DMS79 (cell line): ENCODE data around the gene LEPROT.
A peak's percentile ranks its signal among the peaks of the same experiment; 100 is the strongest.

ENCODE experiments used
- DNase-seq: peaks from one replicate; lab custom pipeline; 2025; lab: John Stamatoyannopoulos, UW

Gene LEPROT

DNA sequence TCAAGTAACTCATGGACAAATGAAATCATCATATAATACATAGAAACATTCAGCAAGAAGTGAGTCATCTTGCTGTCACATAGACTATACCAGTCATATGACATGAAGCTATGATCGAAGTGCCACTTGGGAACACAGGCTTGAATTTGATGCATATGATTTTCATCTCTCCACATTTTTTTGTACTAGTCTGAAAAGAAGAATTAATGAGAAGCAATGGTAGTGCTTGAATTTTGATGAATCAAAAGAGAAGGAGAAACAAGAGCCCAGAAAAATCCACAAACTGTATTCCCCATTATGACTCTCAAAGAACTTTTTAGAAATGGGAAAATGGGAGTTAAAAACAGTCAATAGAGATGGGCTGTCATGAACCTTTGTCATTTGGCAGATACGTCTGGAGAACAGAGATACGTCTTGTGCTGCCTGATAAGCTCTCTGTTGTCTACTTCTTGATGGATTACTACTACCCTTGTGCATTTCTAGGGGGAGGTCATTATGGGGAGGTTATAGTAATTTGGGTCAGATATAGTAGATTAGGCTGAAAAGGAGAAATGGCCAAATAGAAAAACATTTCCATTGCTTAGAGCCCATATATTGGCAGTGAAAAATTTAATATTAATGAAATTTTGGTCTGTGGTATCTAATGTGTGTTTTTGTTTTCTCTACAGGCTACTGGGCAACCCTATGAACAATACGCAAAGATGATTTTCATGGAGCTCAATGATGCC is 8.0 kb upstream of the LEPROT start:
- DNase-seq = no peak

GRCh38 chr1:65412984-65413375 is 7.5 kb upstream of the LEPROT start:
- DNase-seq = no peak

GRCh38 chr1:65414538-65414937 is 5.9 kb upstream of the LEPROT start:
- no peak for DNase-seq

DNA sequence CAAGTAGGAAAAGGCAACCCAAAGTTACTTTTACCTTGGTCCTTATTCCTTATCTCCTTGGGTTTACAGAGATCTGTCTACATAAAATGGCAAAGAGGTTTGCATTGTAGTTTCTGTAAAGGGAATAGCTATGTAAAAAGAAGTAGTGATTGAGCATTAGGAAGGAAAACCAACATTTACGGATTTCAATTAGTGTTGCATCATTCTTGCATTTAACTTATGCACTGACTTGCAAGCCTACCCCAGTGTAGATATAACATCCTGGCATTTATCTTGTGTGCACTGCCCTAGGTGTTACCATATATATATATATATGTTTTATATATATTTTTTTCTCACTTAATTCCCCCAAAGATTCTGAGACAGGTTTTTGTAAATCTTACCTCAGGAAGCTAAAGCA is 3.7 kb upstream of the LEPROT start:
- no peak for DNase-seq

- no peak for DNase-seq
These were observed 2.7 kb upstream of the LEPROT start for GRCh38 chr1:65417729-65418128.

- DNase-seq = no peak
These were observed 1.8 kb upstream of the LEPROT start for GRCh38 chr1:65418522-65419185.

DNA sequence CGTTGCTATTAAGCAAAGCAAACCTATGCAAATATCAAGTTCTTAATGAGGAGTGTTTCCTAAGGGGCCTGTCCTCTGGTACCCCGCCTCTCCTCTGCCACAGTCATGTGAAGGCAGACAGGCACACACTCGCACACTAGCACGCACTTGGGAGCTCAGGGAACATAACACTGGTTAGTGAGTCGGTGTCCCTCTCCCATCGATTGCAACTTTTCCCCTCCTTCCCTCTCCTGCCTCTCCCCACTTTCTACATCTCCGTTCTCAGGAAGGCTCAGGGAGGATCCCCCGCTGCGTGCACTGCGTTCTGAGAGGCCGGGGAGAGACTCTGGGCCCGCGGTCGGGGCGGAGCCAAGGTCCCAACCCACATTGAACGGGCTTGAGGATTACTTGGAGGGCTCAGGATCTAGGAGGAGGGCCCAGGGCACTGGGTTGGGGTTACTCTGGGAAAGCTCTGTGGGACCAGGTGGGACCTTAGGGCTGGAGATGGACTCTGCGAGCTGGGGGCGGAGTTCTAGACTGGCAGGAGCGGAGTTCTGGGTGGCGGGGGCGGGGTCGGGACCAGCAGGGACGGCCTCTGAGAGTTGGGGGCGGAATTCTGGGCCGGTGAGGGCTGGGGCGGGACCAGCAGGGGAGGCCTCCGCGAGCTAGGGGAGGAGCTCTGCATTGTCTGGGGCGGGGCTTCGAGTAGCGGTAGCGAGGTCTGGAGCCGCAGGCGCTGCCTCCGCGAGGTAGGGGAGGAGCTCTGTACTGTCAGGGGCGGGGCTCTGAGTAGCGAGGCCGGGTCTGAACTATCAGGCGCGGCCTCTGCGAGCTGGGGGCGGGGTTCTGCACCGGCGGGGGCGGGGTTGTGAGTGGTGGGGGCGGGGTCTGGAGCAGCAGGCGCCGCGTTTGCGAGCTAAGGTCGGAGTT is 533 bp upstream of the LEPROT start:
- DNase-seq = peak; percentile 86

DNA sequence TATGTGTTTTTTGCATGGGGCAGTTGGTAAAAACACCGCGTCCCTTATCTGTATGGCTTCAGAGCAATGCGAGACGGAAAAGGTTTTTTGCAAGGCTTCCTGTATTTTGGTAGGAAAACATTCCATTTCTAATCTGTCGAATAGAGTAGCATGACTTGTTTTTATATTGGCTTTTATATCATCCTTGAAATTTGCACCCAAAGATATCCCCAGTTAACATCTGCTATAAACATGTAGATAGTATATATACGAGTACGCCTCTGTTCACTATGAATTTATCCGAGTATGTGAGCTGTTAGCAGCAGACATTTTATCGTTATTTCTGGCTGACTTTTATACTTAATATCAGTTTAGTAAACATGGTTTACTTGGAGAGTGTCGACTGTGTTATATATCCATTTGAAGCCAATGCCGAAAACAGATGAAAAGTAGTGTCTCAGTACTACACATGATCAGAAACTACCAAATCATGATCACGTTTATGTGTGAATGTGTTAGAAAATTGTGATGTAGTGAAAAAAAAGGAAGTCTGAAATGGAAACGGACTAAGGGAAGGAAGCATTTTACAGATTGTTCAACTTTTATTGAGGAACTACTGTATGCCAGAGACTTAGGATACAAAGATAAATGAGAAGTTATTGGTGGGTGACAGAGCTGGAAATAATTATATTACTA is 1.0 kb downstream of the LEPROT start:
- no peak for DNase-seq

DNA sequence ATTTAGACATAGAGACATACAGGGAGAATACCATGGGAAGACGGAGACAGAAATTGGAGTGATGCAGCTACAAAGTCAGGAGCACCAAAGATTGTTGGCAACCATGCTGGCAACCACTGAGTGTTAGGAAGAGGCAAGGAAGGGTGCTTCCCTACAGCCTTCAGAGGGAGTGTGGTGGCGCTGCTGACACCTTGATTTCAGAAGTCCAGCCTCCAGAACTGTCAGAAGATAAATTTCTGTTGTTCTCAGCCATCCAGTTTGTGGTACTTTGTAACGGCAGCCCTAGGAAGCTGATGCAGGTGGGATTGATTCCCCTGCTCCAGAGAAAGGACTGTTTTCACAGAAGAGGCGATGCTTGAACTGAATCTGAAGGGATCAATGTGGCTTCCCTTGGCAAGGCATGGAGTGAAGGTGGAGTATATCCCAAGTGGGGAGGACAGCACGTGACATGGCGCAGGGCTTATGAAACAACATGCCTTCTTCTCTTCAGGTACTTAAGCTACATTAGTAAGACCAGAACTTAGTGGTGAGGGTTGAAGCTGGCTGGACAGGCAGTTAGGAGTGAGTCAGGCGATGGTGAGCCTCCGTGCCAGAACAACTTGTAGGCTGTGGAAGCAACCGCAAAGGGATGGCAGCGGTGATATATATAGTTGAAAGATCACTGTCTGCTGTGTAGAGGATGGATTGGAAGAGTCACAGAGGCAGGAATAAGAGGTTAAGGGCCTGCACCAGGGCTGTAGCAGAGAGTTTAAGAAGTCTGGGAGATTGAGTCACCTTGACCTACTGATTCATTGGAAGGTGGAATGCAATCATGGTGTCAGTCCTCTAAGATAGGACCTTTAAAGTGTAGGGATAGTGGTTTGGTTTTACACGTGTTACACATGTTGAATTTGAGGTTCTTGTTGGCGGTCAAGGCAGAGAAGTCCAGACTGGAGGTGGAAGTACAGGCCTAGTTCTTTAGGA is 2.1 kb downstream of the LEPROT start:
- DNase-seq = no peak

DNA sequence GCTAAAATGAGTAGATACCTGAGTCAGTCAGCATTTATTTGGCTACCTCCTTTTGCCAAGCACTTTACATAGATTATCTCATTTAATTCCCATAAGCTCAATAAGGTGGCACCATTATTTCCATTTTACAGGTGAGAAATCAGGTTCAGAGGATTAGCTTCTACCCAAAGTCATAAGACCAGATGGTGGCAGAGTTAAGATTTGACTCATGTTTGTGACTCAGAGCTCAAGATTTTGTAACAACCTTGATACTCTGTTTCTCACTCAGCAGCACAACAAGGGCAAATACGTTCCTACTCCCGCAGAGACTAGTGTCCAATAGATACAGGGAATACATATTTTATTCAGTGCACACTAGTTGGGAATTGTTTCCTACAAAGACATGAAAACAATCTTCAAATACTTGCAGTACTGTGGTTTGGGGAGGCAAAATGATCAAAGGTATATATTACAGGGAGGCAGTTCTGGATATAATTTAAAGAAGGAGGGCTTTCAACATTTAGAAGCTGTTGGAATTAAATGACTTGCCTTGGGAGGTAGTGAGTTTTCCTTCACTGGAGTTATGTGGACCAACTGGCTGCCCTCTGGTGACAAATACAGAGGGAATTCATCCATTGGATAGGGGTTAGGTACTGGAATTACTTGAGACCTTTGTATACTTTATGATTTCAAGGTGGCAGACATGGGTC is 3.6 kb downstream of the LEPROT start:
- DNase-seq = no peak

DNA sequence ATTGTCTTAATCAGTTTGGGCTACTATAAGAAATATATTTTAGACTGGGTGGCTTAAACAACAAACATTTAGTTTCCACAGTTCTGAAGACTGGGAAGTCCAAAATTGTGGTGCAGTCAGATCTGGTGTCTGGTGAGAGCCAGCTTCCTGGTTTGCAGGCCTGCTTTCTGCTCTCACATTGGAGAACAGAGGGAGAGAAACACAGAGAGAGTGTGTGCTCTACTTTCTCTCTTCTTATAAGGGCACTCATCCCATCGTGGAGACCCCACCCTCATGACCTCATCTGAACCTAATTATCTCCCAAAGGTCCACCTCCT is 4.1 kb downstream of the LEPROT start:
- no peak for DNase-seq

GRCh38 chr1:65425006-65425405 is 4.5 kb downstream of the LEPROT start:
- DNase-seq = no peak

GRCh38 chr1:65425697-65426096 is 5.2 kb downstream of the LEPROT start:
- no peak for DNase-seq

DNA sequence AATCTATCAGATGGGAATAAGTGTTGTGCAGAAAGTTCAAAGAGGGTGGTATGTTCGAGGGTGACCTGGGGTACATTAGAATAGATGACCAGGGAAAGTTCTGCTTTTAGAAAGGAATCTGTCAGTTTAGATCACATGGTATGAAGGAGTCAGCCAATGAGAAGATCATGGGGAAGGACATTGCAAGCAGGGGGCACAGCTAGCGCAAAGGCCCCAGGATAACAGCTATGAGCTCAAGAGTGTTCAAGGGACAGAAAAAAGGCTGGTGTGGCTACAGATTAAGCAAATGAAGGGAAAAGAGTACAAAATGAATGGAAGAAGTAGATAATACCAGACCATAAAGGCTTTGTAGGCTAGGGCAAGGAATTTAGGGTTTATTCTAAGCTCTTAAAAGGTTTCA is 8.6 kb downstream of the LEPROT start:
- no peak for DNase-seq

DNA sequence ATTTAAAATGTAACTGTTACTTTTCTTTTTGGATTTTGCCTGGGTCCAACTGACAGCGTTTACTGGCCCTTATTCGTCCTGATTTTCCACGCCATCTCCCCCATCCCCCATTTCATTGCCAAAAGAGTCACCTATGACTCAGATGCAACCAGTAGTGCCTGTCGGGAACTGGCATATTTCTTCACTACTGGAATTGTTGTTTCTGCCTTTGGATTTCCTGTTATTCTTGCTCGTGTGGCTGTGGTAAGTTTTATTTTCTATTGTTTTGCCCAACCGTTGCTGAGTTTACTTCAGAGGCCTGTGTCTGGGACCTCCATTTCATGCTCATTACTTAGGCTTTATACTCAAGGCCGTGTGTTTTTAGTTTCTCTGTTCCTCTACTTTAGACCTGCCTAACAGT is 9.3 kb downstream of the LEPROT start:
- DNase-seq = no peak

DNA sequence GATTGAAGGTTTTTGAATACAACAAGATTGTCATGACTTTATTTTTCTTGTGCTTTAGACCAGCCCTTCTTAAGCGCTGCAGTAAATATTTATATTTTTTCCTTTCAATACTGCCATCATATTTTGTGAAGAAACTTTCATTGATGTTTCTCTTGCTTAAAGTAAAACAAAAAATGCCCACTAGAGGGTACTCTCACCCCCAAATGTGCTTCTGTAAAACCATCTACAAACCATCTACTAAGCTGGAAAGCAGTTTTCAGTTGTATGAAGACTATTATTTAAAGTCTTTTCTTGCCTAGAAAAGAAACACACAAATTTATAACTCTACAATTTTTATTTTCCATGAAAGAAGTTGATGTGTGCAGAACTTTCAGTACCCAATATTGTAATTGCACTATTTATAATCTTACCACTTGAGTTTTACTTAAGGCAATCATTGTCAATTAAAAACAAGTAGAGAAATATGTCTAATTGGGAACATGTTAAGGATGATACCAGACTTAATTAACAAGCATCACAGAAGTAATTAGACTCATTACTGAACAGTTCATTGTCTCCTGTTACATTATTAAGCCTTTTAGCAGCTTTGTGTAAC is 10.7 kb downstream of the LEPROT start:
- DNase-seq = no peak

DNA sequence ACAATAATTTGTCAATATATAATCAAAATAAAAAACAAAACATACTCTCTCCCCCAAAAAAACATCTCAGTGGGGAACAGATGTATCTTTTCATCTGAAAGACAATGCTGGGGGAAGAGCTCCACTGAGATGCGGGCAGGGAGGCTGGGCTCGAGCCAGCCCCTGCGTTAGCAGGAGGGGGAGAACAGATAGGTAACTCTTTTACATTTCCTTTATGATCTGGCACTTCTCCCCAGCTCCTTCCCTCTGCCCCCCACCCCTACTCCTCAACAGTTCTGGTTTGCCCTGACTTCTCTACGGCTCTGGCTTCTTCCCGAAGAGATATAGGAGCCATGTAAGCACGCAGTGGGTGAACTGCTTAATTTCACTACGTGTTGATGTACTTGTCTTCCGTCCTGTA is 12.4 kb downstream of the LEPROT start:
- DNase-seq = no peak

DNA sequence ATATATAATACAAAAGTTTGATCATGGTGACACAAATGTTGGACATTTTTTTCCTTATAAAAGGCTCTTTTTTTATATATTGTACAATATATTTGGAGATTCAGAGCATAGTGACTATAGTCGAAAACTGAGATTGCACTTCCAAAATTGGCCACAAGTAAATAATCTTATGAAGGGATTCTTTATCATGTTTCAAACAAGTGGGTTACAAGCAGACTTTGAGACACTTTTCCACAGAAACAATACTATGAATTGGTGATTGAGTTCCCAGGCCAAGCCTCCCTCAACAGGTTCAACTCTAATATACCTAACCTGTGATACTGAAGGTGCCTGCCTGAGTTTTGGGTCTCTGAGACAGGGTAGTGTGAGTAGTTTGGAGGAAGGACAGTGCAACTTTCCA is 13.8 kb downstream of the LEPROT start:
- no peak for DNase-seq

DNA sequence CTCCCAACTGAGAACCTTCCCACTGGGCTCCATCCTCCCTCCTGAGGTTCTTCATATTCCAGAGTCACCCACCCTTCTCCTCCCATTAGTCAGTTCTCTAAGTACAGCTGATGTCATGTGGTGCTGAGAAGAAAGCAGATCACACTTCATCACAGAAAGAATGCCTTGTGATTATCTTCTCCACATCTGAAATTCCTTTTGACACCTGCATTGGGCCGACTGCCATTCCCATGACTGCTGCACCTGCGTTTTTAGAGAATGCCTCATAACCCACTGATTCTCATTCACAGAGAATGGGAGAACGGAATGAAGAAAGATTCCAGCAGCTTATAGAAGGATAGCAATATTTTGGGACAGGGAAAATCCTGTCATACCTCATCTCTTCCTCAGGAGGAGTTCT is 14.3 kb downstream of the LEPROT start:
- no peak for DNase-seq

DNA sequence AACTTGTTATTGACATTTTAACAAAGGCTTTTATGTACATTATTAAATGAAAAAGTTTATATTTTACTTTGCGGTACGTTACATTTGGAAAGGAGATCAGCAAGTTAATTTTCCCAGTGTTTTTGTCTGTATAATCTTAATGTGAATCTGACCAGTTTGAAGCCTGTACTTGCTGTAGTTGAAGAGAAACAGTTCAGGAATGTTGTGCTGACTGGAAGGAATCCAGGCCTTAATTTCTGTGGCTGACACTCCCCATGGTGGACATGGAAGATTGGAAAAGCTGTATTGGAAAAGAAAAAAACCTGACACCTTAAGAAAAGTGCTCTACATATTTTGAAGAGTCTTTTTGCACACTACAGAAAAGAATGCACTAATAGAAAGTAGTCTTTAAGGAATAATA is 15.5 kb downstream of the LEPROT start:
- DNase-seq = no peak
